COLO668 (cell line): ENCODE measurements around the gene CRISP3.
"Not testable (repeated sequence)": the region's sequence is repeated elsewhere in the genome, so short reads cannot be mapped to it uniquely, and the experiment has no call there.

ENCODE experiments used
- DNase-seq: peaks from one replicate; lab custom pipeline; 2025; ENCODE audit not compliant: unreplicated experiment; lab: John Stamatoyannopoulos, UW

The CRISP3 gene

GRCh38 chr6:49744259-49744658 is at the start of gene CRISP3:
Gene CRISP3, minus strand, starts transcription at chr6:49744388. Its CDS starts 21 bp downstream, at chr6:49744367.
- no peak for DNase-seq

GRCh38 chr6:49790341-49790740 is 46.2 kb upstream of the CRISP3 start:
- no peak for DNase-seq

- no peak for DNase-seq
These were observed 43.0 kb upstream of the CRISP3 start, which contains the start of gene PGK2 for GRCh38 chr6:49787176-49787575. Gene PGK2, minus strand, starts transcription at chr6:49787285. Its CDS starts 98 bp downstream, at chr6:49787187.

GRCh38 chr6:49784272-49784671 is 40.1 kb upstream of the CRISP3 start:
- no peak for DNase-seq

GRCh38 chr6:49782725-49783124 is 38.5 kb upstream of the CRISP3 start:
- no peak for DNase-seq

- DNase-seq = no peak
These were observed 38.1 kb upstream of the CRISP3 start for GRCh38 chr6:49782293-49782692.

- no peak for DNase-seq
These were observed 32.3 kb upstream of the CRISP3 start for GRCh38 chr6:49776444-49776843.

GRCh38 chr6:49775043-49775442 is 30.9 kb upstream of the CRISP3 start:
- no peak for DNase-seq

GRCh38 chr6:49772285-49772684 is 28.1 kb upstream of the CRISP3 start:
- DNase-seq = no peak

- no peak for DNase-seq
These were observed 22.6 kb upstream of the CRISP3 start for GRCh38 chr6:49766762-49767161.

GRCh38 chr6:49764571-49765236 is 20.5 kb upstream of the CRISP3 start:
- no peak for DNase-seq

- no peak for DNase-seq
These were observed 759 bp downstream of the CRISP3 start for GRCh38 chr6:49743429-49743828.

GRCh38 chr6:49739423-49739822 is 4.8 kb downstream of the CRISP3 start:
- no peak for DNase-seq

GRCh38 chr6:49736017-49736508 is 8.1 kb downstream of the CRISP3 start:
- no peak for DNase-seq

GRCh38 chr6:49733680-49734079 is 10.5 kb downstream of the CRISP3 start:
- DNase-seq = no peak

GRCh38 chr6:49732781-49733180 is 11.4 kb downstream of the CRISP3 start:
- DNase-seq = no peak

GRCh38 chr6:49730251-49730650 is 13.9 kb downstream of the CRISP3 start:
- no peak for DNase-seq

- not testable (repeated sequence) for DNase-seq
These were observed 20.3 kb downstream of the CRISP3 start for GRCh38 chr6:49723917-49724316.

GRCh38 chr6:49721297-49721696 is 22.9 kb downstream of the CRISP3 start:
- DNase-seq = no peak

GRCh38 chr6:49720372-49720771 is 23.8 kb downstream of the CRISP3 start:
- no peak for DNase-seq

- DNase-seq = no peak
These were observed 30.8 kb downstream of the CRISP3 start, which contains the start of gene CRISP2 for GRCh38 chr6:49713346-49713745. Gene CRISP2, minus strand, starts transcription at chr6:49713543. Its CDS starts 4,347 bp downstream, at chr6:49709196.

GRCh38 chr6:49698478-49698877 is 45.7 kb downstream of the CRISP3 start:
- DNase-seq = no peak

- no peak for DNase-seq
These were observed 50.7 kb downstream of the CRISP3 start for GRCh38 chr6:49693512-49693911.
